ENCODE results near the gene UBXN11. TPM values are rescaled to one million over a fixed set of nuclear protein-coding genes. Genes with fewer than 3 reads are reported as not detected.

The UBXN11 gene
- polyA plus RNA-seq, 1 donor from 2014 or later: 18.5 TPM

DNA sequence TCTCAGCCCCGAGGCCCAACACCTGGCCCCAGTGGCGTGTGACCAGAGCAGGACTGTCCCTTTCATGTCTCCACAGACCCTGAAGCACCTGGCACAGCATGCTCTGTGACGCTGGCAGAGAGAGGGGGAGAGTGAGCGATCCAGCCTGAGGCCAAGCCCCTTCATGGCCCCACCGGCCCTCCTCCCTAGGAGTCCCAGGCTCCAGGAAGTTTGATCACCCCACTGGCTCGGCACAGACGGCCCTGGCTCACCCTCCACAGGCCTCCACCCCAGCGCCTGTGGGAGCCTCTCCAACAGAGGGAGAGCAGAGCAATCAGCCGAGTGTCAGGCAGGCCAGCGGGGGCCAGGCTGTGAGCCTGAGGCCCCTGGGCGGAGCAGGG, 15.6 kb downstream of the UBXN11 start:
- Histone ChIP-seq H3K4me2 (ENCODE audit: low read length) (no peak overlapping the region), H4K20me1 (ENCODE audit: insufficient read depth) (no peaks in the 10 kb centered on the region), H3K27me3 (ENCODE audit: insufficient read depth, low read depth, low read length) (no peaks in the 10 kb centered on the region), H3K79me2 (replicated peaks; ENCODE audit: insufficient read depth, low read length) (no peaks in the 10 kb centered on the region), H3K9ac (ENCODE audit: low read length) (no peak overlapping the region), H2AFZ (ENCODE audit: low read depth, low read length) (no peak overlapping the region), H3F3A (ENCODE audit: insufficient read depth, low read length, poor library complexity, severe bottlenecking) (no peaks in the 10 kb centered on the region), H3K36me3 (ENCODE audit: insufficient read depth, low read length) (no peaks in the 10 kb centered on the region), H3K9me2 (ENCODE audit: insufficient read depth, low read length) (no peaks in the 10 kb centered on the region), H3K4me3 (ENCODE audit: low read length) (no peak overlapping the region), H3K9me3 (ENCODE audit: low read length) (no peaks in the 10 kb centered on the region), H3K27ac (ENCODE audit: low read length) (no peak overlapping the region)
- TF ChIP-seq, protein P1, sequence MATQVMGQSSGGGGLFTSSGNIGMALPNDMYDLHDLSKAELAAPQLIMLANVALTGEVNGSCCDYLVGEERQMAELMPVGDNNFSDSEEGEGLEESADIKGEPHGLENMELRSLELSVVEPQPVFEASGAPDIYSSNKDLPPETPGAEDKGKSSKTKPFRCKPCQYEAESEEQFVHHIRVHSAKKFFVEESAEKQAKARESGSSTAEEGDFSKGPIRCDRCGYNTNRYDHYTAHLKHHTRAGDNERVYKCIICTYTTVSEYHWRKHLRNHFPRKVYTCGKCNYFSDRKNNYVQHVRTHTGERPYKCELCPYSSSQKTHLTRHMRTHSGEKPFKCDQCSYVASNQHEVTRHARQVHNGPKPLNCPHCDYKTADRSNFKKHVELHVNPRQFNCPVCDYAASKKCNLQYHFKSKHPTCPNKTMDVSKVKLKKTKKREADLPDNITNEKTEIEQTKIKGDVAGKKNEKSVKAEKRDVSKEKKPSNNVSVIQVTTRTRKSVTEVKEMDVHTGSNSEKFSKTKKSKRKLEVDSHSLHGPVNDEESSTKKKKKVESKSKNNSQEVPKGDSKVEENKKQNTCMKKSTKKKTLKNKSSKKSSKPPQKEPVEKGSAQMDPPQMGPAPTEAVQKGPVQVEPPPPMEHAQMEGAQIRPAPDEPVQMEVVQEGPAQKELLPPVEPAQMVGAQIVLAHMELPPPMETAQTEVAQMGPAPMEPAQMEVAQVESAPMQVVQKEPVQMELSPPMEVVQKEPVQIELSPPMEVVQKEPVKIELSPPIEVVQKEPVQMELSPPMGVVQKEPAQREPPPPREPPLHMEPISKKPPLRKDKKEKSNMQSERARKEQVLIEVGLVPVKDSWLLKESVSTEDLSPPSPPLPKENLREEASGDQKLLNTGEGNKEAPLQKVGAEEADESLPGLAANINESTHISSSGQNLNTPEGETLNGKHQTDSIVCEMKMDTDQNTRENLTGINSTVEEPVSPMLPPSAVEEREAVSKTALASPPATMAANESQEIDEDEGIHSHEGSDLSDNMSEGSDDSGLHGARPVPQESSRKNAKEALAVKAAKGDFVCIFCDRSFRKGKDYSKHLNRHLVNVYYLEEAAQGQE (IDR thresholded peaks at IDR 0.05; ENCODE audit: borderline replicate concordance): no peak
- TF ChIP-seq SMC3 (conservative IDR thresholded peaks at IDR 0.05; ENCODE audit: poor library complexity) (no peak), POLR2AphosphoS5 (IDR thresholded peaks at IDR 0.05) (no peak), MXI1 (conservative IDR thresholded peaks at IDR 0.05; ENCODE audit: poor library complexity, severe bottlenecking) (no peak), TAF1 (IDR thresholded peaks at IDR 0.05; ENCODE audit: low read depth) (no peak), EP300 (conservative IDR thresholded peaks at IDR 0.05; ENCODE audit: poor library complexity, severe bottlenecking) (no peak), CTCF (IDR thresholded peaks at IDR 0.05; ENCODE audit: poor library complexity, severe bottlenecking) (no peak), RAD21 (conservative IDR thresholded peaks at IDR 0.05) (no peak), EZH2 (IDR thresholded peaks at IDR 0.05; ENCODE audit: borderline replicate concordance, insufficient read depth, low read length, poor library complexity, severe bottlenecking) (no peak)

DNA sequence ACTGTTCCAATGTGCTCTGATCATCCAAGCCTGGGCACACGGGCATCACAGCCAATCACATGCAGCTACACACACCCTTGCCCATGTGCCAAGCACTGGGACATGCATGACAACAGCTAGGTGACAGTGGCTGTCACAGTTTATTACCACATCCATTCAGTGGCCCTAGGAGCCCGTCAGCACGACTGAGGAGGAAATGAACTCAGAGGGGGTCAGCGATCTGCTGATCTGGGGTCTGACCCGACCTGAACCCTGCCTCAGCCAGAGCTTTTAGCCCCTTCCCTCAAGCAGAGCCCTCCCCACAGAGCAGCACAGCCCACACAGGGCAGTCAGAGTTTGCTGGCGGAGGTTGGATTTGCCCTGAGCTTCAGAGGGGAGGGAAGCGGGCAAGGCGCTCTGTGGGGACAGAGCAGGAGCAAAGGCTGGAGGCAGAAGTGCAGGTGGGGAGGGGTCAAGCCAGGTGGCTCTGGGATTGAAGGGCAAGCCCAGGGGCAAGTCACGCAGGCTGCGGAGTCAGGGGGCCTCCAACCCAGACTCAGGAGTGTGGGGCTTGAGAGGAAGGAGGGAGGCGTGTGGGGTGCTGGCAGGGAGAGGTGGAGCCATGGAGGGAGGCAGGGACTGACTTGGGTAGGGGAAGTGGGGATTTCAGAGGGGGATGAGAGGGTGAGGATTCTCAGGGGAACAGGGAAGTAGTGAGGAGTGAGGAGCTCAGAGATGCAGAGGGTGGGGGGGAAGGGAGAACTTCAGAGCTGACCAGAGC, 16.1 kb downstream of the UBXN11 start:
- H2AFZ ChIP-seq (ENCODE audit: low read depth, low read length): no peak overlapping the region
- H3K4me2 ChIP-seq (ENCODE audit: low read length): no peak overlapping the region
- no peak overlapping the region for H3K9ac ChIP-seq (ENCODE audit: low read length)
- no peaks in the 10 kb centered on the region for H3K79me2 ChIP-seq (replicated peaks; ENCODE audit: insufficient read depth, low read length)
- TF ChIP-seq CTCF (IDR thresholded peaks at IDR 0.05; ENCODE audit: poor library complexity, severe bottlenecking) (no peak), EP300 (conservative IDR thresholded peaks at IDR 0.05; ENCODE audit: poor library complexity, severe bottlenecking) (no peak), POLR2AphosphoS5 (IDR thresholded peaks at IDR 0.05) (no peak), MXI1 (conservative IDR thresholded peaks at IDR 0.05; ENCODE audit: poor library complexity, severe bottlenecking) (no peak), RAD21 (conservative IDR thresholded peaks at IDR 0.05) (no peak), EZH2 (IDR thresholded peaks at IDR 0.05; ENCODE audit: borderline replicate concordance, insufficient read depth, low read length, poor library complexity, severe bottlenecking) (no peak), SMC3 (conservative IDR thresholded peaks at IDR 0.05; ENCODE audit: poor library complexity) (no peak), TAF1 (IDR thresholded peaks at IDR 0.05; ENCODE audit: low read depth) (no peak)
- TF ChIP-seq, protein P1 (IDR thresholded peaks at IDR 0.05; ENCODE audit: borderline replicate concordance): no peak
- H3K27me3 ChIP-seq (ENCODE audit: insufficient read depth, low read depth, low read length): no peaks in the 10 kb centered on the region
- H3K27ac ChIP-seq (ENCODE audit: low read length): no peak overlapping the region
- H3F3A ChIP-seq (ENCODE audit: insufficient read depth, low read length, poor library complexity, severe bottlenecking): no peaks in the 10 kb centered on the region
- no peak overlapping the region for H3K4me3 ChIP-seq (ENCODE audit: low read length)
- H3K36me3 ChIP-seq (ENCODE audit: insufficient read depth, low read length): no peaks in the 10 kb centered on the region
- no peaks in the 10 kb centered on the region for H4K20me1 ChIP-seq (ENCODE audit: insufficient read depth)
- H3K9me3 ChIP-seq (ENCODE audit: low read length): no peaks in the 10 kb centered on the region
- H3K9me2 ChIP-seq (ENCODE audit: insufficient read depth, low read length): no peaks in the 10 kb centered on the region

Measured in neural cell (in vitro differentiated cells).